Peyer's patch (tissue), 4 donors: ENCODE results near the gene DDX27.

Experiments
- CTCF ChIP-seq, 6 experiments: fragments of 450-650 bp in 4 of 6; fragments of 200-600 bp in 2 of 6; sonication (generic) in 1 of 6; IDR thresholded peaks; one replicate each; pipeline ENCODE4 v1.5.1; 2017 to 2019; ENCODE audit warnings: antibody characterized with exemption in 6 of 6, mild to moderate bottlenecking in 3 of 6, moderate library complexity in 1 of 6
- POLR2A ChIP-seq, 2 donors: fragments of 450-650 bp; IDR thresholded peaks; one replicate each; pipeline ENCODE4 v1.5.1; 2017; ENCODE audit warnings: antibody characterized with exemption in 2 of 2, mild to moderate bottlenecking in 2 of 2, moderate library complexity in 2 of 2

GRCh38 chr20:49285233-49285668 is 66.0 kb downstream of the DDX27 start:
- TF ChIP-seq CTCF (IDR thresholded peaks at IDR 0.05): no peak
- no peak for TF ChIP-seq POLR2A (IDR thresholded peaks at IDR 0.05)
